ENCODE results near the gene TIAM1. TPM values are rescaled to one million over a fixed set of nuclear protein-coding genes. Genes with fewer than 3 reads are reported as not detected.
"Not testable (repeated sequence)": the region's sequence is repeated elsewhere in the genome, so short reads cannot be mapped to it uniquely, and the experiment has no call there.

Gene TIAM1
- total RNA-seq, 4 donors from 2014 or later: 5.4 to 10.6 (median 6.0) TPM

GRCh38 chr21:31233711-31234110 lies 110.3 kb downstream of the TIAM1 start:
- Histone ChIP-seq H3K4me3 (no peak overlapping the region), H3K4me1 (no peaks in the 10 kb centered on the region), H3K27me3 (no peaks in the 10 kb centered on the region), H3K36me3 (no peaks in the 10 kb centered on the region), H3K9me3 (peaks cover 0 to 6% (median 0%) of the 10 kb centered on the region in 4 donors), H3K27ac (replicated peaks in 1 of 4) (no peak overlapping the region)
- no peak for TF ChIP-seq EP300 (IDR thresholded peaks at IDR 0.05)
- TF ChIP-seq POLR2A (IDR thresholded peaks at IDR 0.05; ENCODE audit: low read depth): no peak
- no peak for TF ChIP-seq CTCF (IDR thresholded peaks at IDR 0.05)
- intact Hi-C loops (cut with DNase I): no loop called here
- 94% methylated on average over 9 of the region's 9 CpGs for WGBS
- no peak for DNase-seq (ENCODE audit: extremely low spot score)

GRCh38 chr21:31232344-31232743 lies 111.7 kb downstream of the TIAM1 start:
- WGBS: 97% methylated on average over 3 of the region's 3 CpGs
- DNase-seq (ENCODE audit: extremely low spot score): no peak
- H3K27ac ChIP-seq (replicated peaks in 1 of 4): no peak overlapping the region
- no peak overlapping the region for H3K4me3 ChIP-seq
- H3K9me3 ChIP-seq: peaks cover 0 to 6% (median 0%) of the 10 kb centered on the region in 4 donors
- TF ChIP-seq POLR2AphosphoS5 (IDR thresholded peaks at IDR 0.05) (no peak), POLR2A (IDR thresholded peaks at IDR 0.05; ENCODE audit: low read depth) (no peak), CTCF (IDR thresholded peaks at IDR 0.05) (no peak), EP300 (IDR thresholded peaks at IDR 0.05) (no peak)
- intact Hi-C loops (cut with DNase I): no loop called here
- H3K36me3 ChIP-seq: no peaks in the 10 kb centered on the region
- H3K4me1 ChIP-seq: no peaks in the 10 kb centered on the region
- H3K27me3 ChIP-seq: no peaks in the 10 kb centered on the region

- no peaks in the 10 kb centered on the region for H3K4me1 ChIP-seq
- 97% methylated on average over 6 of the region's 6 CpGs for WGBS
- no peaks in the 10 kb centered on the region for H3K27me3 ChIP-seq
- no peak for DNase-seq (ENCODE audit: extremely low spot score)
- no peak for TF ChIP-seq POLR2A (IDR thresholded peaks at IDR 0.05; ENCODE audit: low read depth)
- no peak for TF ChIP-seq EP300 (IDR thresholded peaks at IDR 0.05)
- TF ChIP-seq CTCF (IDR thresholded peaks at IDR 0.05): no peak
- no peak for TF ChIP-seq POLR2AphosphoS5 (IDR thresholded peaks at IDR 0.05)
- no peak overlapping the region for H3K4me3 ChIP-seq
- no peaks in the 10 kb centered on the region for H3K36me3 ChIP-seq
- H3K27ac ChIP-seq (replicated peaks in 1 of 4): no peak overlapping the region
- peaks cover 0 to 6% (median 0%) of the 10 kb centered on the region in 4 donors for H3K9me3 ChIP-seq
- intact Hi-C loops (cut with DNase I): no loop called here
Measured at GRCh38 chr21:31230937-31231336, 113.1 kb downstream of the TIAM1 start.

- H3K4me1 ChIP-seq; intact Hi-C loops (cut with DNase I); H3K27me3 ChIP-seq; H3K36me3 ChIP-seq; H3K27ac ChIP-seq (replicated peaks in 1 of 4); DNase-seq (ENCODE audit: extremely low spot score); H3K9me3 ChIP-seq; H3K4me3 ChIP-seq: not testable (repeated sequence)
- 93% methylated on average over 6 of the region's 6 CpGs for WGBS
Measured at GRCh38 chr21:31228723-31229122, 115.3 kb downstream of the TIAM1 start.

- Histone ChIP-seq H3K9me3 (no peaks in the 10 kb centered on the region), H3K4me1 (peaks cover 0 to 5% (median 0%) of the 10 kb centered on the region in 4 donors), H3K27me3 (no peaks in the 10 kb centered on the region), H3K4me3 (no peak overlapping the region), H3K36me3 (no peaks in the 10 kb centered on the region), H3K27ac (replicated peaks in 1 of 4) (no peak overlapping the region)
- intact Hi-C loops (cut with DNase I): no loop called here
- no peak for DNase-seq (ENCODE audit: extremely low spot score)
- WGBS: 94% methylated on average over 11 of the region's 11 CpGs
- TF ChIP-seq CTCF (IDR thresholded peaks at IDR 0.05): no peak
- no peak for TF ChIP-seq POLR2AphosphoS5 (IDR thresholded peaks at IDR 0.05)
- TF ChIP-seq POLR2A (IDR thresholded peaks at IDR 0.05; ENCODE audit: low read depth): no peak
- no peak for TF ChIP-seq EP300 (IDR thresholded peaks at IDR 0.05)
Measured at GRCh38 chr21:31225713-31226112, 118.3 kb downstream of the TIAM1 start.

All from esophagus muscularis mucosa (tissue), 4 donors.